HG03159 (cell line): ENCODE results near the gene SRRM3.
"Not testable (repeated sequence)": the region's sequence is repeated elsewhere in the genome, so short reads cannot be mapped to it uniquely, and the experiment has no call there.

Experiments
- ATAC-seq: cut with Tn5 transposase; IDR thresholded peaks from one replicate; pipeline ENCODE4 v1.9.1; 2021; ENCODE audit warnings: mild to moderate bottlenecking, moderate library complexity; ENCODE audit not compliant: unreplicated experiment

Gene SRRM3

DNA sequence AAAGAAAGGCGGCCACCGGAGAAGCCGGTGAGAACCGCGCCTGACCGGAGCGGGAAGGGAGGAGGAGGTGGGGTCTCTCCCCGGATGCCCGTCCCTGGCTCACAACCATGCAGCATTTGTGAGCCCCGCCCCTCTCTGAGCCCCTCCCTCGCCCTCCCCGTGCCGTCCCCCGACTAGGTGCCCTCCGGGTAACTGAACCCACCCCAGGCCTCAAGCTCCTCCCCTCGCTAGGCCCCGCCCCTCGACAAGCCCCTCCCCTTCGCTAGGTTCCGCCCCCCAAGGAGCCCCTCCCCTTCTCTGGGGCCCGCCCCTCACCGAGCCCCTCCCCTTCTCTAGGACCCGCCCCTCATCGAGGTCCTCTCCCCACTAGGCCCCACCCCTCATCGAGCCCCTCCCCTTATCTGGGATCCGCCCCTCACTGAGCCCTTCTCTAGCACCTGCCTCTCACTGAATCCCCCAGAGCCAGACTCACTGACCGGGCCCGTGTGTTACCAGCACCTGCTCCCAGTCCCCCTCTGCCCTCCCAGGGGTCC is 58.5 kb downstream of the SRRM3 start:
- no peak for ATAC-seq

GRCh38 chr7:76261329-76261728 is 59.6 kb downstream of the SRRM3 start:
- no peak for ATAC-seq

DNA sequence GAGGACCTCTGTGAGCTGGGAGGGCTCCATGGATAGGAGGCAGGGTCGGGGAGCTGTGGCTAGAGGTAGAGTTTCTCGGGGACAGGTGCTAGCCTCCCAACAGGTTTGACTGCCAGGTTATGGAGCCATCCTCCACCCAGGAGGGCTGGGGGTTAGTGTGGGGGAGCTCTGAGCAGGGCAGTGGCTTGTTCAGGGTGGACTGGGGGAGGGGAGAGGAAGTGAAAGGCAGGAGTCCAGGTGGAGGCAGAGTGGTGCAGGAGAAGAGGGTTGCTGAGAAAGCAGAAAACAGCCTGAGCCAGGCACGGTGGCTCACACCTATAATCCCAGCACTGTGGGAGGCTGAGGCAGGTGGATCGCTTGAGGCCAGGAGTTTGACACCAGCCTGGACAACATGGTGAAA is 60.2 kb downstream of the SRRM3 start:
- no peak for ATAC-seq

- ATAC-seq, result no peak
These were observed 61.1 kb downstream of the SRRM3 start for GRCh38 chr7:76262683-76263402.

DNA sequence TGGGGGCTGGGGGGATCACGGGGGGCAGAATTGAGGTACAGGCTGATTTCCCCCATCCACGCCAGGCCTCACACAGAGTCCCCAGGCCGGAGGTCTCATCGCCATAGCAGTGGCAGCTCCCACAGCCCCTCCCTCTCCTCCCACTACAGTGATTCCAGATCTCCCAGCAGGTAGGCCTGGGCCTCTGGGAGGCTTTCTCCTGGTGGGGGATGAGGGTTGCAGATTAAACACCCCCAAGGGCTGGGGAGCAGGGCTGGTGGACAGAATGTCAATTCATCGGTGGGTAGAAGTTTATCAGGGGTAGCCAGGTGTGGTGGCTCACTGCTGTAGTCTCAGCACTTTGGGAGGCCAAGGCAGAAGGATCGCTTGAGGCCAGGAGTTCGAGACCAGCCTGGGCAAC is 63.6 kb downstream of the SRRM3 start:
- ATAC-seq, result no peak

GRCh38 chr7:76267107-76267893 is 65.6 kb downstream of the SRRM3 start:
- no peak for ATAC-seq

- ATAC-seq, result no peak
These were observed 66.1 kb downstream of the SRRM3 start for GRCh38 chr7:76267894-76268183.

- no peak for ATAC-seq
These were observed 66.7 kb downstream of the SRRM3 start for GRCh38 chr7:76268376-76268775.

- no peak for ATAC-seq
These were observed 68.2 kb downstream of the SRRM3 start for GRCh38 chr7:76269895-76270294.

- ATAC-seq, result not testable (repeated sequence)
These were observed 69.7 kb downstream of the SRRM3 start for GRCh38 chr7:76271384-76271783.

GRCh38 chr7:76272142-76272541 is 70.4 kb downstream of the SRRM3 start:
- no peak for ATAC-seq

GRCh38 chr7:76272851-76273497 is 71.3 kb downstream of the SRRM3 start:
- ATAC-seq, result no peak

- ATAC-seq, result no peak
These were observed 71.8 kb downstream of the SRRM3 start for GRCh38 chr7:76273503-76273902.

DNA sequence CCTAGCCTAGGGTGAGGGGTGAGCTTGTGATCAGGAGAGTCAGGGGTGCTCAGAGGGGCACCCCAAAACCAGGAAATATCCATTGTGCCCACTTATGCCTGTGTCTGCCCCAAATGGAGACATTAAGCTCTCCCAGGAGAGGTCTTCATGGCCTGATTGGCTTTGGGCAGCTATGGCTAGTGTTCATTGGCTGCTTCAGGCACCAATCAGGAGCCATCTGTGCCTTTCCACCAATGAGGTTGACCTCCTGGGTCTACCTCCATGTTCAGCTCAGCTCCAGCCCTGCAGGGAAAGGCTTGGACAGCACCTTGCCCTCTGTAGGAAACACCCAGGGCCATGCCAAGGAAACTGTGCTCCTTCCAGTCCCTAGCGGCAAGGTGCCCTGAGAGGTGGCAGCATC is 76.8 kb downstream of the SRRM3 start:
- ATAC-seq, result no peak

GRCh38 chr7:76280408-76280807 is 78.7 kb downstream of the SRRM3 start:
- no peak for ATAC-seq

DNA sequence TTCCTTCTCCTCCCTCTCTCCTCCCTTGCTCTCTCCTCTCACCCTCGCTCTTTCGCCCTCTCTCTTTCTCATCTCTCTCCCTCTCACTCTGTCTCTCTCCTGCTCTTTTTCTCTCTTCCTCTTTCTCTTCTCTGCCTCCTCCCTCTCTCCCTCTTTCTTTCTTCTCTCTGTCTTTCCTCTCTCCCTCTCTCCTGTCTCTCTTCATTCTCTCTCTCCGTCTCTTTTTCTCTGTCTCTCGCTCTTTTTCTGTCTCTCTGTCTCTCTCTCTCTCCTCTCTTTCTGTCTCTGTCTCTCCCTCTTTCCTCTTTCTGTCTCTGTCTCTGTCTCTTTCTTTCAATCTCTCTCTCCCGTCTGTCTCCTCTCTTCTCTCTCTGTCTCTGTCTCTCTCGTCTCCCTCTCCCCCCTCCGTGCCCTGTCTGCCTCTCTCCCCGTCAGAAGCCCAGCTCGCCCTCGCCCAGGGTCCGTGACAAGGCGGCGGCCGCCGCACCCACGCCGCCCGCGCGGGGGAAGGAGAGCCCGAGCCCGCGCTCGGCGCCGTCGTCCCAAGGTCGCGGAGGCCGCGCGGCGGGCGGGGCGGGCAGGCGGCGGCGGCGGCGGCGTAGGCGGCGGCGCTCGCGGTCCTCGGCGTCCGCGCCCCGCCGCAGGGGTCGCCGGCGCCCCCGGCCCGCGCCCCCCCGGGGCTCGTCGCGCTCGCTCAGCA is 79.5 kb downstream of the SRRM3 start:
- no peak for ATAC-seq

DNA sequence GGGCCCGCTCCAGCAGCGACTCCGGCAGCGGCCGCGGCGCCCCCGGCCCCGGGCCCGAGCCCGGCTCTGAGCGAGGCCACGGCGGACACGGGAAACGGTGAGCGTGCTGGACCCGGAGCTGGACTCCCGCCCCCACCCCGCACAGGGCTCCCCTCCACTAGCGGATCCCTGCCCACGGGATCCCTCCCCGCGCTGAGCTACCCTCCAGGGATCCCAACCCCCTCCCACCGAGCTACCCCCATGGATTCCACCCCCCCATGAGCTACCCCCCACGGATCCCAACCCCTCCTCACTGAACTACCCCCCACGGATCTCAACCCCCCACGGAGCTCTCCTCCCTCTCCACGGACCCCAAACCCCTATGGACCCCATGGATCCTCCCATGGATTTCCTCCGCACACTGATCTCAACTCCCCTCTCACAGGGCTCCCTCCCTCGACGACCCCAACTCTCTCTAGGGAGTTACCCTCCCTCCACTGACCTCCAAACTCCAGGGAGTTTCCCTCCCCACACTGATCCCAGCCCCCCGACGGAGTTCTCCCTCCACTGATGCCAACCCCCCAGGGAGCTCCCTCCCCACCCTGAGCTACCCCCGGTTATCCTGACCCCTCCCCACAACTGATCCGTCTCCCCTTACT is 80.1 kb downstream of the SRRM3 start:
- no peak for ATAC-seq

GRCh38 chr7:76282344-76283253 is 80.9 kb downstream of the SRRM3 start:
- no peak for ATAC-seq

- ATAC-seq, result no peak
These were observed 81.8 kb downstream of the SRRM3 start for GRCh38 chr7:76283254-76284159.
